Effector CD8-positive, alpha-beta T cell (primary cell): ENCODE results near the gene RAB5B.
"Not testable (repeated sequence)": the region's sequence is repeated elsewhere in the genome, so short reads cannot be mapped to it uniquely, and the experiment has no call there.

Experiments used
- DNase-seq: peaks from one replicate; lab custom pipeline; 2025; lab: John Stamatoyannopoulos, UW

RAB5B gene

GRCh38 chr12:56014205-56014604 is 40.3 kb downstream of the RAB5B start:
- no peak for DNase-seq

DNA sequence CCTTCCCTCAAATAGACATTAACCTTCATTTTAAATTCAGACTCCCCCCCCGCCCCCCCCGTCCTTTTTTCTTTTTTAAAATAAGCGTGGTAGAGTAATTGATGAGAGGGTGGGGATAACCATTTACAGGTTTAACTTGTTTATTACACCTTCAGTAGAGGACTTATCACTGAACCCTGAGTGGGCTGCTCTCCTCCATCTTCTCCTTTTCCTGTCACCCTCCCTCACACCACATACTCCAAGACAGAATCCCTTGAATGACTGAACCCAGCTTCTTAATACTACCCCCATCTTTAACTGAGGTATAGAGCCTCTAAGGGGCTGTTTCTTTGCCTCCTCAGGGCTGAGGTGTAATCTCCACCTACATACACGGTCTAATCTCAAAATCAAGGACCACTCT is 43.3 kb downstream of the RAB5B start:
- DNase-seq, result no peak

DNA sequence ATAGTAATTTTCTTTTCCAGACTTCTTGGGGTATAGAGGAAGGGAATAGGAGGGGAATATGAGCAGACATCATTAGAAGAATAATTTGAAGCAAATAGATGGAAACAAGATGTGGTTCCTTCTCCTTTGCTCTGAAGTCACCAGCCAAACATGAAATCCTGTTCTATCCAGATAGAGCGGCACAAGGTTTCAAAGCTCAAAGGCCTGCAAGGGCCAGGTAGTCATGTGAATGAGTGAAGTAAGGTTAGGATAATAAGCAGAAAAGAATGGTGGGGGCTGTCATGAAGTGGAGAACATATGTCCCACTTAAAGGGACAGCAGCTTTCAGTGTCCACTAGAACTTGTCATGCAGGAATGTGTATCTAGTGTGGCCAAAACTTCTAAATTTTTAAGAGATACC is 44.5 kb downstream of the RAB5B start:
- no peak for DNase-seq

DNA sequence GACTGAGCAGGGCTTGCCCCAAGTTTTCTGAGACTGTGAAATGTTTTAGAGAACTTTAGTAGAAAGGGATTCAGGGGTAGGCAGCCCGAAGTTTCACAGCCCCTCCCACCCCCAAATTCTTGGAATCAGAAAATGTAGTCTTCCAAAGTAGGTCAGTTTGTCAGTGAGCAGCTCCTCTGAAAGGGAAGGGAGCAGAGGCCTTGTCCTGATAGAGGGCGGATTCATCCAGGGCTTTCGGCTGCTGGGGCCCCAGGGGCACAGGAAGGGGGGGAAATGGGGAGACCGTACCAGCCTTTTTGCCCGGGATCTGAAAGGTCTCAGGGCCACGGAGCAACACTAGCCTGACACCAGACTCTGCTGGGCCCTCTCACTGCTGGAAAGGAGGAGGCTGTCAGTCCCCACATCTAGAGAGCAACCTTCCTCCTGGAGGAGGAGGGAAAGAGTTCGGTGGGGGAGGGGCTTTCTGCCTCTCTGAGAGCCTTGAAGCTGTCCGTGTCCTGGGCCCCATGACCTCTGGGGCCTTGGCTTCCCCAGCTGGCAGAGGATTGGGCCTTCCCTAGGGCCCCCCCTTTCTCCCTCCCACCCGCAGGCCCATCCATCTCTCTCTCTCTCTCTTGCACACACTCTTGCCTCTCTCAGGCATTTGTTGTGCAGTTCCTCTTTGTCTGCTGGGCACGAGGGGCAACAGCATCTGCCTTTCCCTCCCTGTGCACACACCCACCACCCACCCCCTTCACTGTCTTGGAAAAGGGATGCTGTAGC is 46.7 kb downstream of the RAB5B start, which contains the start of gene IKZF4:
IKZF4 (plus strand) TSS at position 621 of the 762 bp plus-strand sequence. CDS start 451 bp downstream, outside the sequence.
- no peak for DNase-seq

DNA sequence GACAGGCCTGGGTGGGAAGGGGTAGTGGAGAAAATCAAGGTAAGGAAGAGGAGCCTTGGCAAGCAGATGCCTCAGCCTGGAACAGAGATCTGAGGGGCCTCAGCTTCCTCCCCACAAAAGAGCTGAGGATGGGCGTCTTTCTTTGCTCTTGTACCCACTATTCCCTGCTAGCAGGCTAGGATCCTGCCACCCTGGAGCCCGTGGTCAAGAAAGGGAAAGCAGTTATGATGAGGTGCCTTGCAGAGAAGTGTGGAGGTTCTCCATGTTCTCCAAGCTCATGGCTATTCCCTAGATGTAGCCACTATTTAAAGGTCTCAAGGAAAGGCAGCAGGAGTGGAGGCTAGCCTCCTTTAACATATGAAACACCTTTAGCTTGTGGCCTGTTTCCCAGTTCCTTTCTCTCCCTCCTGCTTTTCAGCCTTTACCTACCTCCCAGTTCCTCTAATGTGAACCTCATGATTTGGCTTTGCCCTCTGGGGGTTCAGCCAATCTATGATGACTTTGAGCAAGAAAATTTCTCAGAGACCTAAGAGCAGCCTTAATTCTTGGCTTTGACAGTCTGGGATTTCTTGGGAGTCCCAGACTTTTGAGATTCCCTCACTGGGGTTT is 48.1 kb downstream of the RAB5B start:
- no peak for DNase-seq

- DNase-seq, result no peak
Measured at GRCh38 chr12:56028511-56029165, 54.8 kb downstream of the RAB5B start.

- DNase-seq, result no peak
Measured at GRCh38 chr12:56029166-56029519, 55.3 kb downstream of the RAB5B start.

DNA sequence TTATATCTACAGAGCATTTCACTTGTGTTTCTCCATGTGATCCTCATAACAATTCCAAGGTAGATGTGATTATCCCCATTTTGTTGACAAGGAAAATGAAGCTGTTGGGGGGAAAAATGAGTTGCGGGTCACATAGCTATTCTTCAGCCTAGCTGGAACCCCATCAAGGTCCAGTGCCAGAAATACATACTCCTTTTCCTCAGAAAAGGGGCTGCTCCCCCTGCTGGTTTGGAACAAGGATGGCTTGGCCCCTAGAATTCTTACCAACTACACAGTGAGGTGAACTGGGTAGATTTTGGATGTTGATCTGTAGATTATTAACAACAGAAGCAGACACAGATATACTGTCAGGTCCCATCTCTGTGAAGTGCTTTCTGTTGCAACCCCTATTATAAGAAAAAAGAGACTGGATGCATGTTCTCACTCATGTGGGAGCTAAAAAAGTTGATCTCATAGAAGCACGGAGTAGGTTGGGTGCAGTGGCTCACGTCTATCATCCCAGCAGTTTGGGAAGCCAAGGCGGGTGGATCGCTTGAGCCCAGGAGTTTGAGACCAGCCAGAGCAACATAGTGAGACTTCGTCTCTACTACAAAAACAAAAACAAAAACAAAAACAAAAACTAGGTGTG is 55.9 kb downstream of the RAB5B start:
- DNase-seq, result peak; percentile 8

GRCh38 chr12:56031987-56032386 is 58.1 kb downstream of the RAB5B start:
- DNase-seq, result no peak

- DNase-seq, result no peak
Measured at GRCh38 chr12:56034586-56035332, 60.9 kb downstream of the RAB5B start.

GRCh38 chr12:56037161-56037560 is 63.3 kb downstream of the RAB5B start:
- no peak for DNase-seq

GRCh38 chr12:56038022-56038655 is 64.3 kb downstream of the RAB5B start:
- DNase-seq, result no peak

- no peak for DNase-seq
Measured at GRCh38 chr12:56040151-56040550, 66.3 kb downstream of the RAB5B start.

- no peak for DNase-seq
Measured at GRCh38 chr12:56040963-56041551, 67.2 kb downstream of the RAB5B start.

- peak; percentile 81 for DNase-seq
Measured at GRCh38 chr12:56041552-56042429, 67.9 kb downstream of the RAB5B start, which contains the start of gene RPS26. Gene RPS26, plus strand, starts transcription at chr12:56041918. Its CDS starts 249 bp downstream, at chr12:56042167.

GRCh38 chr12:56042430-56042813 is 68.5 kb downstream of the RAB5B start:
- not testable (repeated sequence) for DNase-seq

DNA sequence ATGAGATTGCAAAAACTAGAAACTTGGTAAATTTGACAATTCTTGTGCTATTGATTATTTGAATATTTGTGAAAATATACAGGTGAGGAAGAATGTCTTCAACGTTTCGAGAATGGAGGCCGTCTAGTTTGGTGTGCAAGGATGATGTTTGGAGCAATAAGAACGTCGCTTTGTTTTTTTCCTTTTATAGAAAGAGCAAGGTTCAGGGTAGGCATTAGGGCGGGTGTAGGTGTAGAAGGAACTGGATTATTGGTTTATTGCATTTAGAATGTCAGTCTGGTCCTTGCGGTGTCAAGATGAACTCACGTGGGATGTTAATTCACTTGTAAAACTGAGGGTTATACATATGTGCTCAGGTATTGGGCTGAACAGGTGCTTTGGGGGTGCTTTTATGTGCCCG is 69.0 kb downstream of the RAB5B start:
- DNase-seq, result no peak
